NCI-H82 treated with DMSO at 0.1 percent for 48 hours (cell line): Measurements from ENCODE around the gene ZNF716.
"Not testable (repeated sequence)": the region's sequence is repeated elsewhere in the genome, so short reads cannot be mapped to it uniquely, and the experiment has no call there.

Experiments used
- DNase-seq: peaks from one replicate; lab custom pipeline; 2025; ENCODE audit not compliant: unreplicated experiment; lab: John Stamatoyannopoulos, UW

The ZNF716 gene

GRCh38 chr7:57425969-57426628 lies 23.9 kb upstream of the ZNF716 start:
- DNase-seq: no peak

GRCh38 chr7:57426629-57427003 lies 23.4 kb upstream of the ZNF716 start:
- no peak for DNase-seq

- no peak for DNase-seq
Measured at GRCh38 chr7:57427146-57427545, 22.8 kb upstream of the ZNF716 start.

GRCh38 chr7:57427594-57427993 lies 22.4 kb upstream of the ZNF716 start:
- DNase-seq: no peak

GRCh38 chr7:57432583-57432982 lies 17.4 kb upstream of the ZNF716 start:
- DNase-seq: no peak

- no peak for DNase-seq
Measured at GRCh38 chr7:57437581-57437980, 12.4 kb upstream of the ZNF716 start.

GRCh38 chr7:57438244-57438643 lies 11.7 kb upstream of the ZNF716 start:
- no peak for DNase-seq

- no peak for DNase-seq
Measured at GRCh38 chr7:57443567-57443966, 6.4 kb upstream of the ZNF716 start.

GRCh38 chr7:57469186-57469828 lies 19.3 kb downstream of the ZNF716 start:
- DNase-seq: not testable (repeated sequence)

- DNase-seq: not testable (repeated sequence)
Measured at GRCh38 chr7:57480304-57480703, 30.3 kb downstream of the ZNF716 start.

GRCh38 chr7:57485022-57485421 lies 35.0 kb downstream of the ZNF716 start:
- DNase-seq: not testable (repeated sequence)

- no peak for DNase-seq
Measured at GRCh38 chr7:57487957-57488356, 38.0 kb downstream of the ZNF716 start.

GRCh38 chr7:57495111-57495510 lies 45.1 kb downstream of the ZNF716 start:
- DNase-seq: not testable (repeated sequence)

- no peak for DNase-seq
Measured at GRCh38 chr7:57496395-57496794, 46.4 kb downstream of the ZNF716 start.

GRCh38 chr7:57505176-57505575 lies 55.2 kb downstream of the ZNF716 start:
- DNase-seq: no peak
